ENCODE results near the gene ADPRHL1.

The ADPRHL1 gene

GRCh38 chr13:113408562-113408961, 44.7 kb downstream of the ADPRHL1 start:
- no peak for ATAC-seq (replicated peaks)
- Mint-ChIP-seq H3K4me3 (no peak overlapping the region), H3K9me3 (peaks cover 2 to 7% of the 10 kb centered on the region in 2 donors), H3K4me1 (ENCODE audit: low read depth in 2 of 2) (no peaks in the 10 kb centered on the region), H3K27ac (no peak overlapping the region), H3K36me3 (ENCODE audit: insufficient read depth) (no peaks in the 10 kb centered on the region), H3K27me3 (peaks cover 0 to 37% of the 10 kb centered on the region in 2 donors)
- no peak for DNase-seq

GRCh38 chr13:113407531-113408393, 45.5 kb downstream of the ADPRHL1 start:
- DNase-seq (no peak), ATAC-seq (replicated peaks) (no peak)
- Mint-ChIP-seq H3K9me3 (no peaks in the 10 kb centered on the region), H3K27ac (no peak overlapping the region), H3K36me3 (ENCODE audit: insufficient read depth) (no peaks in the 10 kb centered on the region), H3K4me1 (ENCODE audit: low read depth in 2 of 2) (no peaks in the 10 kb centered on the region), H3K27me3 (peaks cover 0 to 42% of the 10 kb centered on the region in 2 donors), H3K4me3 (no peak overlapping the region)

- no peaks in the 10 kb centered on the region for H3K9me3 Mint-ChIP-seq
- no peak overlapping the region for H3K4me3 Mint-ChIP-seq
- no peak for DNase-seq
- H3K27me3 Mint-ChIP-seq, result peaks cover 0 to 48% of the 10 kb centered on the region in 2 donors
- H3K27ac Mint-ChIP-seq, result no peak overlapping the region
- H3K36me3 Mint-ChIP-seq (ENCODE audit: insufficient read depth), result no peaks in the 10 kb centered on the region
- no peak for ATAC-seq (replicated peaks)
- H3K4me1 Mint-ChIP-seq (ENCODE audit: low read depth in 2 of 2), result no peaks in the 10 kb centered on the region
Observed at GRCh38 chr13:113407103-113407530, 46.2 kb downstream of the ADPRHL1 start.

GRCh38 chr13:113406321-113407102, 46.8 kb downstream of the ADPRHL1 start:
- H3K27ac Mint-ChIP-seq, result no peak overlapping the region
- no peaks in the 10 kb centered on the region for H3K36me3 Mint-ChIP-seq (ENCODE audit: insufficient read depth)

GRCh38 chr13:113405481-113406300, 47.6 kb downstream of the ADPRHL1 start:
- no peaks in the 10 kb centered on the region for H3K36me3 Mint-ChIP-seq (ENCODE audit: insufficient read depth)
- no peak overlapping the region for H3K27ac Mint-ChIP-seq
- no peak for ATAC-seq (replicated peaks)
- H3K9me3 Mint-ChIP-seq, result no peaks in the 10 kb centered on the region
- no peaks in the 10 kb centered on the region for H3K4me1 Mint-ChIP-seq (ENCODE audit: low read depth in 2 of 2)
- H3K27me3 Mint-ChIP-seq, result peaks cover 0 to 55% of the 10 kb centered on the region in 2 donors
- DNase-seq, result no peak
- no peak overlapping the region for H3K4me3 Mint-ChIP-seq

More at GRCh38 chr13:113406321-113407102, 46.8 kb downstream of the ADPRHL1 start:
- Mint-ChIP-seq H3K4me3 (no peak overlapping the region), H3K27me3 (peaks cover 0 to 51% of the 10 kb centered on the region in 2 donors), H3K4me1 (ENCODE audit: low read depth in 2 of 2) (no peaks in the 10 kb centered on the region), H3K9me3 (no peaks in the 10 kb centered on the region)
- ATAC-seq (replicated peaks) (no peak), DNase-seq (no peak)

GRCh38 chr13:113404723-113405471, 48.4 kb downstream of the ADPRHL1 start:
- H3K4me1 Mint-ChIP-seq (ENCODE audit: low read depth in 2 of 2), result no peaks in the 10 kb centered on the region
- H3K27ac Mint-ChIP-seq, result no peak overlapping the region
- H3K36me3 Mint-ChIP-seq (ENCODE audit: insufficient read depth), result no peaks in the 10 kb centered on the region
- peaks cover 0 to 58% of the 10 kb centered on the region in 2 donors for H3K27me3 Mint-ChIP-seq
- DNase-seq, result no peak
- no peak for ATAC-seq (replicated peaks)
- no peak overlapping the region for H3K4me3 Mint-ChIP-seq
- H3K9me3 Mint-ChIP-seq, result no peaks in the 10 kb centered on the region

- ATAC-seq (replicated peaks) (no peak), DNase-seq (no peak)
- Mint-ChIP-seq H3K36me3 (ENCODE audit: insufficient read depth) (no peaks in the 10 kb centered on the region), H3K9me3 (no peaks in the 10 kb centered on the region), H3K4me1 (ENCODE audit: low read depth in 2 of 2) (no peaks in the 10 kb centered on the region), H3K4me3 (no peak overlapping the region), H3K27ac (no peak overlapping the region), H3K27me3 (peaks cover 0 to 61% of the 10 kb centered on the region in 2 donors)
Observed at GRCh38 chr13:113404366-113404722, 48.9 kb downstream of the ADPRHL1 start.

- ATAC-seq (replicated peaks) (no peak), DNase-seq (no peak)
- H3K36me3 Mint-ChIP-seq (ENCODE audit: insufficient read depth), result no peaks in the 10 kb centered on the region
- no peaks in the 10 kb centered on the region for H3K9me3 Mint-ChIP-seq
- no peak overlapping the region for H3K27ac Mint-ChIP-seq
- no peak overlapping the region for H3K4me3 Mint-ChIP-seq
- no peaks in the 10 kb centered on the region for H3K4me1 Mint-ChIP-seq (ENCODE audit: low read depth in 2 of 2)
- H3K27me3 Mint-ChIP-seq, result peaks cover 0 to 60% of the 10 kb centered on the region in 2 donors
Observed at GRCh38 chr13:113403255-113404104, 49.8 kb downstream of the ADPRHL1 start.

GRCh38 chr13:113402471-113403254, 50.6 kb downstream of the ADPRHL1 start:
- ATAC-seq (replicated peaks) (no peak), DNase-seq (no peak)
- H3K4me3 Mint-ChIP-seq, result no peak overlapping the region
- H3K27ac Mint-ChIP-seq, result no peak overlapping the region
- H3K9me3 Mint-ChIP-seq, result no peaks in the 10 kb centered on the region
- H3K27me3 Mint-ChIP-seq, result peaks cover 0 to 52% of the 10 kb centered on the region in 2 donors
- H3K4me1 Mint-ChIP-seq (ENCODE audit: low read depth in 2 of 2), result no peaks in the 10 kb centered on the region
- H3K36me3 Mint-ChIP-seq (ENCODE audit: insufficient read depth), result no peaks in the 10 kb centered on the region

- no peaks in the 10 kb centered on the region for H3K4me1 Mint-ChIP-seq (ENCODE audit: low read depth in 2 of 2)
- ATAC-seq (replicated peaks) (no peak), DNase-seq (no peak)
- no peaks in the 10 kb centered on the region for H3K36me3 Mint-ChIP-seq (ENCODE audit: insufficient read depth)
- peaks cover 0 to 45% of the 10 kb centered on the region in 2 donors for H3K27me3 Mint-ChIP-seq
- H3K9me3 Mint-ChIP-seq, result no peaks in the 10 kb centered on the region
- no peak overlapping the region for H3K4me3 Mint-ChIP-seq
- no peak overlapping the region for H3K27ac Mint-ChIP-seq
Observed at GRCh38 chr13:113401452-113402415, 51.6 kb downstream of the ADPRHL1 start.

All from effector memory CD8-positive, alpha-beta T cell (primary cell).